Ascending aorta (tissue), 2 donors: ENCODE results near the gene SLC12A6. TPM values are rescaled to one million over a fixed set of nuclear protein-coding genes. Genes with fewer than 3 reads are reported as not detected.
A peak's percentile ranks its signal among the peaks of the same experiment; 100 is the strongest.

ENCODE experiments used
- DNase-seq, 2 donors: peaks; one replicate each; pipeline ENCODE4 v3.0.0-alpha.2; 2019; ENCODE audit warnings: low spot score in 2 of 2
- H3K27ac ChIP-seq, 2 donors: fragments of 200-600 bp; sonication (generic); one replicate each; pipeline ENCODE4 v1.5.1; 2016 to 2017; ENCODE audit warnings: mild to moderate bottlenecking in 1 of 2
- H3K27me3 ChIP-seq: fragments of 200-600 bp; sonication (generic); one replicate; pipeline ENCODE4 v1.5.1; 2017
- H3K36me3 ChIP-seq, 2 donors: fragments of 200-600 bp; sonication (generic); one replicate each; pipeline ENCODE4 v1.5.1; 2016
- H3K4me1 ChIP-seq, 2 donors: fragments of 200-600 bp; sonication (generic); one replicate each; pipeline ENCODE4 v1.5.1; 2016 to 2017; ENCODE audit warnings: mild to moderate bottlenecking in 1 of 2
- H3K4me3 ChIP-seq, 2 donors: fragments of 200-600 bp; sonication (generic); one replicate each; pipeline ENCODE4 v1.5.1; 2016 to 2017; ENCODE audit warnings: mild to moderate bottlenecking in 1 of 2
- H3K9me3 ChIP-seq, 2 donors: fragments of 200-600 bp; sonication (generic); one replicate each; pipeline ENCODE4 v1.5.1; 2016
- CTCF ChIP-seq, 3 experiments: fragments of 200-600 bp in 2 of 3; fragments of 450-650 bp in 1 of 3; sonication (generic) in 2 of 3; IDR thresholded peaks; one replicate each; pipeline ENCODE4 v1.5.1; 2016 to 2019; ENCODE audit warnings: antibody characterized with exemption in 3 of 3, mild to moderate bottlenecking in 1 of 3, moderate library complexity in 1 of 3
- intact Hi-C: fragments of 100-400 bp; cut with DNase I; formaldehyde crosslinking; loops from one replicate; pipeline ENCODE4 v1.15.1; 2023
- total RNA-seq: library from RNA; depleted of rRNA; stranded (reverse); fragments of >200 nt; gene quantifications from one replicate; pipeline ENCODE4 v1.1.0, GENCODE V29; 2016

SLC12A6 gene
- total RNA-seq, 1 donor from 2014 or later = 65.8 TPM

DNA sequence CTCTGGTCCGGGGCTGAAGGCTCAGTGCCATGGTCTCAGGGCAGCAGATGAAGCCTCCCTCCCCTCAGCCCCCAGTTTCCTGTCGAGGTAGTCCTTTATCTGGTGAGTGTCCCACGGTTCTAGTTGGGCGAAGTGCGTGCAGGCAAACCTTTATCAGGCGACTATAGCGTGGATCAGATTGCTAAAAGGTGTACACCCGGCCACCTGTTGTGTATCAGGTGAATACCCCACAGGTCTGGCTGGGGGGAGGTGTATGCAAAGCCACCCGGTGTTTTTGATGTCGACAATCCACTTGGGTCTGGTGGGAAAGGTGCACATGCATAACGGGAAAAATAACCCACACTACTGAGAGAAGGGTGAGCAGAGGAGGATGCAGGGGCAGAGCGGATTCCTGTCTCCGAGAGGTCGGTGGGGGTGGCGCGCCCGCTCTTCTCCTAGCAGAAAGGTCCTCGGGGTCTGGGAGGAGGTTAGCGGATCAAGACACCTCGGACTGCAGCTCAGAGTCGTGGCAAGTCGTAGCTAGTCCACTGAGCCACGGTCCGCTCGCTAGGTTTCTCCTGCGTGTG lies 507 bp downstream of the SLC12A6 start:
- intact Hi-C loops = loop anchor here (2.0 to 5.0 kb wide), 2 partner anchors 16 to 250 kb away; no protein-coding TSS in a partner anchor
- Histone ChIP-seq H3K27me3 (no peaks in the 10 kb centered on the region), H3K27ac (peak overlapping the region; percentile 74 to 90), H3K9me3 (no peaks in the 10 kb centered on the region), H3K4me3 (peak overlapping the region; percentile 71 to 99), H3K36me3 (peaks cover 3 to 8% of the 10 kb centered on the region in 2 donors), H3K4me1 (peaks cover 10 to 25% of the 10 kb centered on the region in 2 donors)
- DNase-seq = no peak
- TF ChIP-seq CTCF (IDR thresholded peaks at IDR 0.05) = no peak

DNA sequence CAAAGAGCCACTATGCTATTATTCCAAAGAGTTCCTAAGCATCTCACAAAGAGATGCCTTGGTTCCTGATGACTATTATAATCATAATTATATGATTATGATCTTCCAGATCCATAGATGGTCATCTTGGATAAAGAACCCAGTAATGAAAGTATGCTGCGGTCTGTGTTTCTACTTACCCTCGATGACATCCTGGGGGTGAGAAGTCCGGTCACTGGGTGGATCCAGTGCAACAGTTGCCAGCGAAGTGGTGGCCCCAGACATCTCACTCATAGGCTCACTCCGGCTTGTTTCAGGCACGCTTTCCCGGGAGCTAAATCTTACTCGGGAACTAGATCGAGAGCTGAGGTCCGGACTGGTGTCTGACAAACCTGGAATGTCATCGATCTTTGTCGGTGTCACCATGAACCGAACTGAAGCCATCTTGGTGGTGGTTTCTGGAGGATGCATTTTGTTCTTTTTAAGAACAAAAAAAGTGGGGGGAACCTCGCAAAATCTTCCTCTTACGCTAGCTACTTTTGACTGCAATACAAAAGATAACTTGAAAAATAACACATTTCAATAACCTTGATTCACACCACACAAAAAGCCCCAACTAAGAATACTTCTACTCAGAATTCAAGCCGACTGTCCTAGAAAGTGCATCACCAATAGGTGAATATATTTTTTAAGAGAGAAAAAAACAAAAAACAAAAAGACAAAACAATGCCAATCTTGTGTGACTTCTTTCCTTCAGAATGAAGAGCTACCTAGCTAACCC lies 1.2 kb downstream of the SLC12A6 start:
- no peaks in the 10 kb centered on the region for H3K27me3 ChIP-seq
- H3K4me1 ChIP-seq = peaks cover 7 to 18% of the 10 kb centered on the region in 2 donors
- peak overlapping the region; percentile 74 to 90 for H3K27ac ChIP-seq
- H3K4me3 ChIP-seq = peak overlapping the region; percentile 71 to 99
- no peak for DNase-seq
- no peak for TF ChIP-seq CTCF (IDR thresholded peaks at IDR 0.05)
- H3K36me3 ChIP-seq = peaks cover 3 to 8% of the 10 kb centered on the region in 2 donors
- no peaks in the 10 kb centered on the region for H3K9me3 ChIP-seq
- intact Hi-C loops = loop anchor here (2.0 to 5.0 kb wide), 2 partner anchors 16 to 251 kb away; no protein-coding TSS in a partner anchor

DNA sequence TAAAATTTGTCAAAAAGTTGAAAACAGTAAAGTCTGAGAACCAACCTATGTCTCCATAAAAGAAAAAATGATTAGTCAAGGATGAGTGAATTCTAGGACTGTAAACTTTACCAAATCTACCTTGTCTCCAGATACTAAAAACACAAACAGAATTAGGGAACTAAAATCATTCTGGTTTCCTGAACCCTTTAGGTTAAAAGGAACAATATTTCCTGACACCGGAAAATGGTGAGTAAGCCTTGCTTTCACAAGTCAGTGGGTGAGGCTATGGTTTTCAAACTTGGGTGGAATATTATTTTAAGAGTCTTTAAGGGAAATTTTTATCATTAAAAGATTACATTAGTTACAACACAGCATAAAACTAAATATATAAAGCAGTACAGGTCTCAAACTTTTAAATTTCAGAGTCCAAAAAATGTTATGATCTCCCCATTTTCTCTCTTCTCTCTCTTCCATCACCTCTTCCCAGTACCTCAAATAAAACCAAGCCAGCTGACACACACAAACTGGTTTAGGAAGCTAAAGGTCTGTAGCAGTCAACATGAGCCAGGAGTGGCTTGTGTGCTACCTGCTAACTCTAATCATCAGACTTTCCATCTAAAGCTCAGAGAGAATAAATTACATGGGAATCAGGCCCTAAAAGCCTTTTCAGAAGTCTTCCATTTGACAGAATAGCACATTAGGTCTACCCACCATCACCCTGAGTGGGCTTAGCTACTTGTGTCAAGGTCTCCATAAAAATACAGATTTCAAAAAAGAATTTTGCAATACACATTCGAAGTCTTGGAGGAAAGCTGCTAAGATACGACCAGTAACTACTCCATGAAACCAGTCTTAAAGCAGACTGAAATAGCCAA lies 2.2 kb downstream of the SLC12A6 start:
- Histone ChIP-seq H3K9me3 (no peaks in the 10 kb centered on the region), H3K4me1 (peaks cover 7 to 18% of the 10 kb centered on the region in 2 donors), H3K27me3 (no peaks in the 10 kb centered on the region), H3K4me3 (peak overlapping the region; percentile 71 to 99), H3K27ac (peak overlapping the region; percentile 74 to 90), H3K36me3 (peaks cover under 1 to 3% of the 10 kb centered on the region in 2 donors)
- intact Hi-C loops = loop anchor here (2.0 to 5.0 kb wide), 3 partner anchors 15 to 252 kb away; no protein-coding TSS in a partner anchor
- no peak for TF ChIP-seq CTCF (IDR thresholded peaks at IDR 0.05)
- DNase-seq = no peak

DNA sequence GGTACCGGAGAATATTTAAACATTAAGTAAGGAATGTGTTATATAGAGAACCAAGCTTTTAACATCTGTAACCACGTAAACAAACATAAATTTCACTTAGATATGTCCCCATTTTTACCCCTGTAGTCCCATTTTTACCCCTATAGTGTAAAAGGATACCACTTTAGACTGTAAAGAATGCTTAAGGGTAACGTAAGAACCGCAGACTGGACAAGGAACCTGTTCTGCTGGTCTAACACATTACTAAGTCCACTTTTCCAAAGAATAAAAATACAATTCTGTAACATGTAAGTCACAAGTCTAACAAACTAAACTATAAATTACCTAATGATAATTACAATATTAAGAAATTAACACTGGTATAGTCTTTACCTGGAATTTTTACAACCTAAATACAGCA lies 2.9 kb downstream of the SLC12A6 start:
- intact Hi-C loops = loop anchor here (2.0 to 5.0 kb wide), 2 partner anchors 38 to 253 kb away; no protein-coding TSS in a partner anchor
- Histone ChIP-seq H3K4me1 (peaks cover 7 to 18% of the 10 kb centered on the region in 2 donors), H3K36me3 (no peaks in the 10 kb centered on the region), H3K9me3 (no peaks in the 10 kb centered on the region), H3K27ac (peak overlapping the region; percentile 74 to 90), H3K4me3 (peak overlapping the region; percentile 71 to 99), H3K27me3 (no peaks in the 10 kb centered on the region)
- no peak for DNase-seq
- no peak for TF ChIP-seq CTCF (IDR thresholded peaks at IDR 0.05)

- no peak for TF ChIP-seq CTCF (IDR thresholded peaks at IDR 0.05)
- no peaks in the 10 kb centered on the region for H3K36me3 ChIP-seq
- DNase-seq = no peak
- intact Hi-C loops = no loop called here
- peaks cover 3 to 14% of the 10 kb centered on the region in 2 donors for H3K4me1 ChIP-seq
- H3K27me3 ChIP-seq = no peaks in the 10 kb centered on the region
- H3K4me3 ChIP-seq = no peak overlapping the region
- H3K9me3 ChIP-seq = no peaks in the 10 kb centered on the region
- H3K27ac ChIP-seq = no peak overlapping the region
Measured at GRCh38 chr15:34332553-34333120, 4.9 kb downstream of the SLC12A6 start.
